Mesodermal cell (in vitro differentiated cells): Measurements from ENCODE around the gene AMBRA1.

Source experiments
- H3K27ac ChIP-seq: 2 replicates; pipeline ENCODE4 v1.7.0; 2013; ENCODE audit warnings: mild to moderate bottlenecking, low read depth, low read length, moderate library complexity; ENCODE audit not compliant: severe bottlenecking
- H3K36me3 ChIP-seq: 2 replicates; pipeline ENCODE4 v1.7.1; 2013; ENCODE audit warnings: mild to moderate bottlenecking, low read length, moderate library complexity; ENCODE audit not compliant: control insufficient read depth, insufficient read depth
- H3K4me1 ChIP-seq: one replicate; pipeline ENCODE4 v1.7.1; 2013; ENCODE audit warnings: mild to moderate bottlenecking, low read length; ENCODE audit not compliant: insufficient read depth, control insufficient read depth, poor library complexity, severe bottlenecking
- H3K4me3 ChIP-seq: 2 replicates; pipeline ENCODE4 v1.7.0; 2013; ENCODE audit warnings: low read length, control low read depth, mild to moderate bottlenecking; ENCODE audit not compliant: insufficient read depth, poor library complexity, severe bottlenecking; ENCODE audit errors: extremely low read depth
- H3K9me3 ChIP-seq: 2 replicates; pipeline ENCODE4 v1.7.1; 2013; ENCODE audit warnings: mild to moderate bottlenecking, low read length, moderate library complexity; ENCODE audit not compliant: control insufficient read depth
- WGBS, 2 experiments: methylation state at CpG; one replicate each; pipeline ENCODE4 v1.1.5; 2013; ENCODE audit warnings: missing lambda C conversion rate in 2 of 2; ENCODE audit not compliant: insufficient coverage in 2 of 2; 5-methylcytosine and 5-hydroxymethylcytosine counted together

The AMBRA1 gene

GRCh38 chr11:46498968-46499367 is 94.9 kb downstream of the AMBRA1 start:
- WGBS, 2 experiments, result 100% methylated on average over 1 of the region's 2 CpGs; no CpG with 5 or more reads in 1 of the 2 experiments
- no peak overlapping the region for H3K27ac ChIP-seq
- peaks cover 42% of the 10 kb centered on the region for H3K36me3 ChIP-seq
- H3K4me1 ChIP-seq, result no peaks in the 10 kb centered on the region
- no peaks in the 10 kb centered on the region for H3K9me3 ChIP-seq
- no peak overlapping the region for H3K4me3 ChIP-seq

GRCh38 chr11:46498179-46498578 is 95.6 kb downstream of the AMBRA1 start:
- H3K27ac ChIP-seq, result no peak overlapping the region
- no peaks in the 10 kb centered on the region for H3K9me3 ChIP-seq
- H3K4me3 ChIP-seq, result no peak overlapping the region
- peaks cover 40% of the 10 kb centered on the region for H3K36me3 ChIP-seq
- WGBS, 2 experiments, result no CpG with 5 or more reads among the region's 1 CpG
- no peaks in the 10 kb centered on the region for H3K4me1 ChIP-seq

- Histone ChIP-seq H3K36me3 (peaks cover 37% of the 10 kb centered on the region), H3K9me3 (no peaks in the 10 kb centered on the region), H3K4me1 (no peaks in the 10 kb centered on the region), H3K27ac (no peak overlapping the region), H3K4me3 (no peak overlapping the region)
- WGBS, 2 experiments, result 100% methylated on average over 1 of the region's 4 CpGs
Observed at GRCh38 chr11:46497498-46497897, 96.3 kb downstream of the AMBRA1 start.

- H3K4me1 ChIP-seq, result no peaks in the 10 kb centered on the region
- no peak overlapping the region for H3K4me3 ChIP-seq
- H3K27ac ChIP-seq, result no peak overlapping the region
- peaks cover 28% of the 10 kb centered on the region for H3K36me3 ChIP-seq
- H3K9me3 ChIP-seq, result no peaks in the 10 kb centered on the region
- 90 to 94% methylated on average over 8 to 9 of the region's 9 CpGs for WGBS, 2 experiments
Observed at GRCh38 chr11:46493791-46494190, 100.0 kb downstream of the AMBRA1 start.

GRCh38 chr11:46492532-46492931 is 101.3 kb downstream of the AMBRA1 start:
- Histone ChIP-seq H3K27ac (no peak overlapping the region), H3K36me3 (peaks cover 26% of the 10 kb centered on the region), H3K4me3 (no peak overlapping the region), H3K4me1 (no peaks in the 10 kb centered on the region), H3K9me3 (no peaks in the 10 kb centered on the region)
- WGBS, 2 experiments, result 80 to 92% methylated on average over 4 to 7 of the region's 11 CpGs

GRCh38 chr11:46491661-46492330 is 102.0 kb downstream of the AMBRA1 start:
- H3K4me1 ChIP-seq, result no peaks in the 10 kb centered on the region
- H3K27ac ChIP-seq, result no peak overlapping the region
- no peaks in the 10 kb centered on the region for H3K9me3 ChIP-seq
- no peak overlapping the region for H3K4me3 ChIP-seq
- peaks cover 25% of the 10 kb centered on the region for H3K36me3 ChIP-seq
- WGBS, 2 experiments, result 82 to 99% methylated on average over 3 to 4 of the region's 4 CpGs

- no peaks in the 10 kb centered on the region for H3K4me1 ChIP-seq
- no peak overlapping the region for H3K27ac ChIP-seq
- H3K36me3 ChIP-seq, result peaks cover 19% of the 10 kb centered on the region
- no peak overlapping the region for H3K4me3 ChIP-seq
- H3K9me3 ChIP-seq, result no peaks in the 10 kb centered on the region
Observed at GRCh38 chr11:46490666-46491065, 103.2 kb downstream of the AMBRA1 start.

- H3K27ac ChIP-seq, result no peak overlapping the region
Observed at GRCh38 chr11:46489656-46490560, 103.9 kb downstream of the AMBRA1 start.

GRCh38 chr11:46485856-46486443 is 107.9 kb downstream of the AMBRA1 start:
- Histone ChIP-seq H3K36me3 (peaks cover 11% of the 10 kb centered on the region), H3K4me3 (no peak overlapping the region), H3K27ac (no peak overlapping the region), H3K9me3 (no peaks in the 10 kb centered on the region), H3K4me1 (peaks cover 2% of the 10 kb centered on the region)
- WGBS, 2 experiments, result no CpG with 5 or more reads among the region's 4 CpGs

More at GRCh38 chr11:46489656-46490560, 103.9 kb downstream of the AMBRA1 start:
- H3K4me3 ChIP-seq, result no peak overlapping the region
- peaks cover 15% of the 10 kb centered on the region for H3K36me3 ChIP-seq
- no peaks in the 10 kb centered on the region for H3K9me3 ChIP-seq
- 48 to 71% methylated on average over 3 to 4 of the region's 6 CpGs for WGBS, 2 experiments
- no peaks in the 10 kb centered on the region for H3K4me1 ChIP-seq

- Histone ChIP-seq H3K4me3 (no peak overlapping the region), H3K27ac (no peak overlapping the region), H3K9me3 (no peaks in the 10 kb centered on the region), H3K4me1 (peaks cover 2% of the 10 kb centered on the region), H3K36me3 (peaks cover 7% of the 10 kb centered on the region)
Observed at GRCh38 chr11:46484101-46484500, 109.7 kb downstream of the AMBRA1 start.
